NOMO-1 treated with dmso at 0.1 percent for 144 hours (cell line): Measurements from ENCODE around the gene PRKCH.
A peak's percentile ranks its signal among the peaks of the same experiment; 100 is the strongest.

Experiments
- DNase-seq: peaks from one replicate; lab custom pipeline; 2025; ENCODE audit not compliant: unreplicated experiment; lab: John Stamatoyannopoulos, UW

PRKCH gene

GRCh38 chr14:61471297-61472005 is 150.1 kb downstream of the PRKCH start:
- no peak for DNase-seq

- DNase-seq: no peak
Measured at GRCh38 chr14:61472011-61472672, 150.8 kb downstream of the PRKCH start.

- DNase-seq: no peak
Measured at GRCh38 chr14:61472801-61473376, 151.5 kb downstream of the PRKCH start.

- DNase-seq: no peak
Measured at GRCh38 chr14:61474015-61474414, 152.6 kb downstream of the PRKCH start.

- DNase-seq: no peak
Measured at GRCh38 chr14:61474701-61475100, 153.3 kb downstream of the PRKCH start.

- DNase-seq: peak; percentile 36
Measured at GRCh38 chr14:61475316-61475715, 153.9 kb downstream of the PRKCH start.

- no peak for DNase-seq
Measured at GRCh38 chr14:61476105-61476753, 154.8 kb downstream of the PRKCH start.

GRCh38 chr14:61476754-61477410 is 155.5 kb downstream of the PRKCH start:
- peak; percentile 93 for DNase-seq

GRCh38 chr14:61477712-61478462 is 156.5 kb downstream of the PRKCH start:
- no peak for DNase-seq

- no peak for DNase-seq
Measured at GRCh38 chr14:61478971-61479473, 157.6 kb downstream of the PRKCH start.

- no peak for DNase-seq
Measured at GRCh38 chr14:61479746-61480502, 158.5 kb downstream of the PRKCH start.

- no peak for DNase-seq
Measured at GRCh38 chr14:61480704-61481285, 159.4 kb downstream of the PRKCH start.

GRCh38 chr14:61481701-61482100 is 160.3 kb downstream of the PRKCH start:
- no peak for DNase-seq

GRCh38 chr14:61482348-61483206 is 161.2 kb downstream of the PRKCH start:
- no peak for DNase-seq

GRCh38 chr14:61483476-61483875 is 162.1 kb downstream of the PRKCH start:
- no peak for DNase-seq

GRCh38 chr14:61484031-61484430 is 162.7 kb downstream of the PRKCH start:
- DNase-seq: no peak

- DNase-seq: no peak
Measured at GRCh38 chr14:61484826-61485584, 163.6 kb downstream of the PRKCH start.

- DNase-seq: no peak
Measured at GRCh38 chr14:61485661-61486060, 164.3 kb downstream of the PRKCH start.
